Thyroid gland (tissue), 4 donors: ENCODE results near the gene INVS.

ENCODE experiments used
- POLR2A ChIP-seq, 2 donors: fragments of 450-650 bp; IDR thresholded peaks; one replicate each; pipeline ENCODE4 v1.6.1; 2017; ENCODE audit warnings: antibody characterized with exemption in 2 of 2, mild to moderate bottlenecking in 2 of 2, moderate library complexity in 1 of 2
- TF ChIP-seq, protein P1 (sequence below), 6 experiments: fragments of 200-600 bp in 3 of 6; fragments of 450-650 bp in 3 of 6; sonication (generic) in 3 of 6; IDR thresholded peaks; one replicate each; pipeline ENCODE4 v1.5.1; 2016 to 2019; ENCODE audit warnings: antibody characterized with exemption in 6 of 6, mild to moderate bottlenecking in 2 of 6, inconsistent platforms in 1 of 6, moderate library complexity in 1 of 6

DNA sequence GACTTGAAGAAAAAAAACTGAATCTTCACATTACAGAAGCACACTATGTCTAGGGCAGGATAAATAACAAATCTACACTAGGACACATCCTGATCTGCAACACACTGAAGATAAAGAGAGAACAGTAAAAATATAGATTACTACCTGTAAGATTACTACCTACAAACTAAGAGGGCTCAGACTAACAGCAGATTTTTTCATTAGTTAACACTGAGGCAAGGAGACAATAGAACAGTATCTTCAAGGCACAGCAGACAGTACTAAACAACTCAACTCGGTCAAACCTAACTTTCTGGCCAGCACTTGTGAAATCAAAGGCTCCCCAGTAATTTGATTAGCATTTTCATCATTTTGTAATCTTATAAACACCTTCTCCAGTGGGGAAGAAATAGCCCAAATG lies 207.2 kb downstream of the INVS start:
- no peak for TF ChIP-seq POLR2A (IDR thresholded peaks at IDR 0.05)
- TF ChIP-seq, protein P1, sequence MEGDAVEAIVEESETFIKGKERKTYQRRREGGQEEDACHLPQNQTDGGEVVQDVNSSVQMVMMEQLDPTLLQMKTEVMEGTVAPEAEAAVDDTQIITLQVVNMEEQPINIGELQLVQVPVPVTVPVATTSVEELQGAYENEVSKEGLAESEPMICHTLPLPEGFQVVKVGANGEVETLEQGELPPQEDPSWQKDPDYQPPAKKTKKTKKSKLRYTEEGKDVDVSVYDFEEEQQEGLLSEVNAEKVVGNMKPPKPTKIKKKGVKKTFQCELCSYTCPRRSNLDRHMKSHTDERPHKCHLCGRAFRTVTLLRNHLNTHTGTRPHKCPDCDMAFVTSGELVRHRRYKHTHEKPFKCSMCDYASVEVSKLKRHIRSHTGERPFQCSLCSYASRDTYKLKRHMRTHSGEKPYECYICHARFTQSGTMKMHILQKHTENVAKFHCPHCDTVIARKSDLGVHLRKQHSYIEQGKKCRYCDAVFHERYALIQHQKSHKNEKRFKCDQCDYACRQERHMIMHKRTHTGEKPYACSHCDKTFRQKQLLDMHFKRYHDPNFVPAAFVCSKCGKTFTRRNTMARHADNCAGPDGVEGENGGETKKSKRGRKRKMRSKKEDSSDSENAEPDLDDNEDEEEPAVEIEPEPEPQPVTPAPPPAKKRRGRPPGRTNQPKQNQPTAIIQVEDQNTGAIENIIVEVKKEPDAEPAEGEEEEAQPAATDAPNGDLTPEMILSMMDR (IDR thresholded peaks at IDR 0.05) = no peak
